HG03378 (cell line): ENCODE data around the gene GDF15.
"Not testable (repeated sequence)": the region's sequence is repeated elsewhere in the genome, so short reads cannot be mapped to it uniquely, and the experiment has no call there.

Source experiments
- ATAC-seq: cut with Tn5 transposase; IDR thresholded peaks from one replicate; pipeline ENCODE4 v1.9.1; 2021; ENCODE audit warnings: mild to moderate bottlenecking, moderate library complexity; ENCODE audit not compliant: unreplicated experiment

Gene GDF15

GRCh38 chr19:18390065-18390907, 4.3 kb downstream of the GDF15 start:
- ATAC-seq, result no peak

GRCh38 chr19:18391509-18392075, 5.6 kb downstream of the GDF15 start:
- no peak for ATAC-seq

- ATAC-seq, result no peak
Measured at GRCh38 chr19:18392417-18392816, 6.5 kb downstream of the GDF15 start.

GRCh38 chr19:18392926-18393325, 7.0 kb downstream of the GDF15 start:
- no peak for ATAC-seq

- ATAC-seq, result no peak
Measured at GRCh38 chr19:18393836-18394235, 7.9 kb downstream of the GDF15 start.

GRCh38 chr19:18396471-18397241, 10.7 kb downstream of the GDF15 start:
- no peak for ATAC-seq

GRCh38 chr19:18397242-18398202, 11.6 kb downstream of the GDF15 start, which contains the start of gene LRRC25:
Gene LRRC25, minus strand, starts transcription at chr19:18397622. Its CDS starts 659 bp downstream, at chr19:18396963.
- ATAC-seq, result no peak

- ATAC-seq, result no peak
Measured at GRCh38 chr19:18399008-18399407, 13.1 kb downstream of the GDF15 start.

GRCh38 chr19:18401580-18402112, 15.7 kb downstream of the GDF15 start:
- no peak for ATAC-seq

- not testable (repeated sequence) for ATAC-seq
Measured at GRCh38 chr19:18402455-18403248, 16.7 kb downstream of the GDF15 start.

- ATAC-seq, result not testable (repeated sequence)
Measured at GRCh38 chr19:18405754-18406153, 19.8 kb downstream of the GDF15 start.

- no peak for ATAC-seq
Measured at GRCh38 chr19:18406749-18407148, 20.8 kb downstream of the GDF15 start.

- peak; percentile 66 for ATAC-seq
Measured at GRCh38 chr19:18408053-18408476, 22.1 kb downstream of the GDF15 start.

- no peak for ATAC-seq
Measured at GRCh38 chr19:18412610-18413239, 26.8 kb downstream of the GDF15 start.

- ATAC-seq, result no peak
Measured at GRCh38 chr19:18414504-18415177, 28.7 kb downstream of the GDF15 start.

GRCh38 chr19:18415178-18415867, 29.4 kb downstream of the GDF15 start:
- ATAC-seq, result no peak

GRCh38 chr19:18416778-18417249, 30.9 kb downstream of the GDF15 start:
- no peak for ATAC-seq
